DND-41 (cell line): ENCODE measurements around the gene PEF1.

Experiments
- ATAC-seq: fragments of 200-7000 bp; cut with Tn5 transposase; 3 replicates; pipeline ENCODE4 v1.9.1; 2021; ENCODE audit warnings: low read depth; ENCODE audit not compliant: insufficient read depth
- DNase-seq: peaks from one replicate; pipeline ENCODE4 v3.0.0-alpha.2; 2020
- H2AFZ ChIP-seq: 2 replicates; pipeline ENCODE4 v1.6.0; 2012; ENCODE audit warnings: low read depth, low read length
- H3K27ac ChIP-seq: 2 replicates; pipeline ENCODE4 v1.5.1; 2012; ENCODE audit warnings: low read length, inconsistent platforms
- H3K27me3 ChIP-seq: fragments of 200-600 bp; sonication (generic); 2 replicates; pipeline ENCODE4 v1.6.0; 2012; ENCODE audit warnings: low read length, mild to moderate bottlenecking, inconsistent platforms; ENCODE audit not compliant: insufficient read depth, poor library complexity
- H3K36me3 ChIP-seq: 2 replicates; pipeline ENCODE4 v1.5.1; 2012; ENCODE audit warnings: low read length, inconsistent platforms; ENCODE audit not compliant: insufficient read depth
- H3K4me1 ChIP-seq: 2 replicates; pipeline ENCODE4 v1.5.1; 2012; ENCODE audit warnings: mild to moderate bottlenecking, low read length; ENCODE audit not compliant: insufficient read depth
- H3K4me2 ChIP-seq: 2 replicates; pipeline ENCODE4 v1.6.0; 2012; ENCODE audit warnings: mild to moderate bottlenecking, moderate library complexity, low read length, inconsistent platforms; ENCODE audit not compliant: insufficient read depth
- H3K4me3 ChIP-seq, 2 experiments: fragments of 200-600 bp in 1 of 2; shearing (Covaris generic) in 1 of 2; 2 replicates each; pipeline ENCODE4 v1.5.1; 2012 to 2016; ENCODE audit warnings: inconsistent platforms in 2 of 2, low read length in 2 of 2, mild to moderate bottlenecking in 2 of 2, low read depth in 1 of 2, moderate library complexity in 1 of 2
- H3K79me2 ChIP-seq: 2 replicates; pipeline ENCODE4 v1.6.0; 2012; ENCODE audit warnings: low read length, inconsistent platforms; ENCODE audit not compliant: insufficient read depth
- H3K9ac ChIP-seq: 2 replicates; pipeline ENCODE4 v1.6.0; 2012; ENCODE audit warnings: low read depth, mild to moderate bottlenecking, inconsistent platforms, low read length, moderate library complexity
- H3K9me3 ChIP-seq: 2 replicates; pipeline ENCODE4 v1.5.1; 2012; ENCODE audit warnings: low read length, moderate library complexity, mild to moderate bottlenecking, inconsistent platforms; ENCODE audit not compliant: insufficient read depth, severe bottlenecking
- H4K20me1 ChIP-seq: 2 replicates; pipeline ENCODE4 v1.6.0; 2012; ENCODE audit warnings: low read length; ENCODE audit not compliant: insufficient read depth
- EZH2 ChIP-seq: IDR thresholded peaks from 3 replicates; pipeline ENCODE4 v1.6.1; 2012; ENCODE audit warnings: borderline replicate concordance, low read depth, mild to moderate bottlenecking, moderate library complexity, low read length, inconsistent platforms; ENCODE audit not compliant: severe bottlenecking
- TF ChIP-seq, protein P1 (sequence below): IDR thresholded peaks from 2 replicates; pipeline ENCODE4 v1.5.1; 2012; ENCODE audit warnings: borderline replicate concordance, low read length, moderate library complexity, mild to moderate bottlenecking; ENCODE audit not compliant: poor library complexity, severe bottlenecking; ENCODE audit errors: extremely low read depth

The PEF1 gene

GRCh38 chr1:31688233-31688918 lies 43.7 kb upstream of the PEF1 start:
- no peak overlapping the region for H3K4me3 ChIP-seq
- no peak overlapping the region for H3K27ac ChIP-seq
- no peak overlapping the region for H2AFZ ChIP-seq
- no peaks in the 10 kb centered on the region for H4K20me1 ChIP-seq
- H3K4me1 ChIP-seq: no peaks in the 10 kb centered on the region
- ATAC-seq (no peak), DNase-seq (no peak)
- no peaks in the 10 kb centered on the region for H3K9me3 ChIP-seq
- TF ChIP-seq, protein P1, sequence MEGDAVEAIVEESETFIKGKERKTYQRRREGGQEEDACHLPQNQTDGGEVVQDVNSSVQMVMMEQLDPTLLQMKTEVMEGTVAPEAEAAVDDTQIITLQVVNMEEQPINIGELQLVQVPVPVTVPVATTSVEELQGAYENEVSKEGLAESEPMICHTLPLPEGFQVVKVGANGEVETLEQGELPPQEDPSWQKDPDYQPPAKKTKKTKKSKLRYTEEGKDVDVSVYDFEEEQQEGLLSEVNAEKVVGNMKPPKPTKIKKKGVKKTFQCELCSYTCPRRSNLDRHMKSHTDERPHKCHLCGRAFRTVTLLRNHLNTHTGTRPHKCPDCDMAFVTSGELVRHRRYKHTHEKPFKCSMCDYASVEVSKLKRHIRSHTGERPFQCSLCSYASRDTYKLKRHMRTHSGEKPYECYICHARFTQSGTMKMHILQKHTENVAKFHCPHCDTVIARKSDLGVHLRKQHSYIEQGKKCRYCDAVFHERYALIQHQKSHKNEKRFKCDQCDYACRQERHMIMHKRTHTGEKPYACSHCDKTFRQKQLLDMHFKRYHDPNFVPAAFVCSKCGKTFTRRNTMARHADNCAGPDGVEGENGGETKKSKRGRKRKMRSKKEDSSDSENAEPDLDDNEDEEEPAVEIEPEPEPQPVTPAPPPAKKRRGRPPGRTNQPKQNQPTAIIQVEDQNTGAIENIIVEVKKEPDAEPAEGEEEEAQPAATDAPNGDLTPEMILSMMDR: no peak
- TF ChIP-seq EZH2: no peak
- peaks cover 1% of the 10 kb centered on the region for H3K27me3 ChIP-seq
- no peak overlapping the region for H3K9ac ChIP-seq
- no peak overlapping the region for H3K4me2 ChIP-seq
- H3K79me2 ChIP-seq: no peaks in the 10 kb centered on the region
- H3K36me3 ChIP-seq: no peaks in the 10 kb centered on the region

DNA sequence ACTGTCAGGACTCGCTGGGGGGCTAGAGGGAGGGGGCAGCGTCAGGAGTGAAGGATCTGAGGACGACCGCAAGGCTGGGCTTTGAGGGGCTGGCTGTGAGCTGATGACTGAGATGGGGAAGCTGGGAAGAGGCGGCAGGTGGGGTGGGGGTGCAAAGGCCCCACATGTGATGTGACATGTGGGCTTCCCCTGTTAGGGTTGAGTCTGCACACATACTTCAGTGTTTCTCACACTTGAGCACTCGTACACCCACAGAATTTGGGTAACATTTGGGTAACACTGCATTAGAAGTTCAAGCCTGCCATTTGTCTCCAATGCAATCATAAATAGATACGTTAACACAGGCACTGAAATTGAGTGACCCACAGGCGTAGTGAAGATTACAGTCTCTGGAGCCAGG lies 42.9 kb upstream of the PEF1 start:
- no peak for TF ChIP-seq EZH2
- TF ChIP-seq, protein P1: no peak
- DNase-seq: no peak
- H3K36me3 ChIP-seq: no peaks in the 10 kb centered on the region

DNA sequence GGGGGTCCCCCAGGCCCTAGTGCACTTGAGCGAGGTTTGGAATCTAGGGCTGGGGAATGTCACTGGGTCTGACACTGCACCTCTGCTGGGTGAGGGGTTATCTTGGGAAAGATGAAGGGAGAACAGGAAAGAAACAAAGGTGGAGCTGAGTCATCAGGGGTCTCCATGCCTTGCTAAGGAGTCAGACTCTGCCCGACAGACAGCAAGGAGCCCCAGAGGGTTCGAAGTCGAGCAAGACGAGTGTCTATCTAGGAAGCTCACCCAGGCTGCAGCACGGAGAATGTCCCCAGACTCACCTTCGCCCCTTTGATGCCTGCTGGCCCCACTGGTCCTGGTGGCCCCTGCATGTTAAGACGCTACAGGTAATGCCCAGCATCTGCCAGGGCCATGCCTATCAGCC lies 41.1 kb upstream of the PEF1 start:
- no peak overlapping the region for H3K4me2 ChIP-seq
- no peak overlapping the region for H3K9ac ChIP-seq
- TF ChIP-seq, protein P1: no peak
- TF ChIP-seq EZH2: no peak
- no peaks in the 10 kb centered on the region for H3K9me3 ChIP-seq
- H3K36me3 ChIP-seq: no peaks in the 10 kb centered on the region
- ATAC-seq (no peak), DNase-seq (no peak)
- no peak overlapping the region for H2AFZ ChIP-seq
- no peaks in the 10 kb centered on the region for H4K20me1 ChIP-seq
- H3K4me1 ChIP-seq: no peaks in the 10 kb centered on the region
- H3K27me3 ChIP-seq: peaks cover 14% of the 10 kb centered on the region
- no peak overlapping the region for H3K4me3 ChIP-seq
- H3K79me2 ChIP-seq: no peaks in the 10 kb centered on the region
- no peak overlapping the region for H3K27ac ChIP-seq

More for the DNA sequence above, 42.9 kb upstream of the PEF1 start:
- Histone ChIP-seq H3K4me1 (no peaks in the 10 kb centered on the region), H3K4me2 (no peak overlapping the region), H3K4me3 (no peak overlapping the region), H3K9me3 (no peaks in the 10 kb centered on the region), H3K9ac (no peak overlapping the region), H3K27ac (no peak overlapping the region), H4K20me1 (no peaks in the 10 kb centered on the region), H3K27me3 (peaks cover 5% of the 10 kb centered on the region), H3K79me2 (no peaks in the 10 kb centered on the region), H2AFZ (no peak overlapping the region)
- ATAC-seq: no peak

GRCh38 chr1:31683997-31684396 lies 39.3 kb upstream of the PEF1 start:
- no peaks in the 10 kb centered on the region for H3K36me3 ChIP-seq
- no peak overlapping the region for H3K4me2 ChIP-seq
- H4K20me1 ChIP-seq: no peaks in the 10 kb centered on the region
- H3K27me3 ChIP-seq: peaks cover 23% of the 10 kb centered on the region
- H3K9me3 ChIP-seq: no peaks in the 10 kb centered on the region
- peak; percentile 54; the same call in 1 of the 3 replicates for ATAC-seq
- H3K9ac ChIP-seq: no peak overlapping the region
- H3K79me2 ChIP-seq: no peaks in the 10 kb centered on the region
- no peak overlapping the region for H3K27ac ChIP-seq
- DNase-seq: no peak
- H3K4me1 ChIP-seq: no peaks in the 10 kb centered on the region
- H3K4me3 ChIP-seq: no peak overlapping the region
- TF ChIP-seq, protein P1: peak; percentile 49
- TF ChIP-seq EZH2: no peak
- H2AFZ ChIP-seq: no peak overlapping the region
